Mesendoderm (in vitro differentiated cells): ENCODE results near the gene GYG1.

Source experiments
- DNase-seq: peaks from one replicate; pipeline ENCODE4 v3.0.0; 2013
- H2AK5ac ChIP-seq: 2 replicates; pipeline ENCODE4 v1.6.1; 2013; ENCODE audit warnings: low read length, inconsistent platforms
- H2BK120ac ChIP-seq: 2 replicates; pipeline ENCODE4 v1.6.1; 2013; ENCODE audit warnings: low read depth, mild to moderate bottlenecking, low read length, moderate library complexity, mixed read lengths
- H2BK15ac ChIP-seq: replicated peaks from 2 replicates; pipeline ENCODE4 v1.6.1; 2013; ENCODE audit warnings: low read depth, mild to moderate bottlenecking, moderate library complexity
- H2BK5ac ChIP-seq: 2 replicates; pipeline ENCODE4 v1.6.1; 2013; ENCODE audit warnings: low read length, inconsistent platforms
- H3K18ac ChIP-seq: 2 replicates; pipeline ENCODE4 v1.6.1; 2013; ENCODE audit warnings: mild to moderate bottlenecking, low read length, mixed read lengths
- H3K23ac ChIP-seq: one replicate; pipeline ENCODE4 v1.6.1; 2013; ENCODE audit warnings: low read length
- H3K27ac ChIP-seq: 2 replicates; pipeline ENCODE4 v1.5.1; 2013; ENCODE audit warnings: low read depth, mild to moderate bottlenecking, inconsistent platforms, low read length, moderate library complexity
- H3K27me3 ChIP-seq: 2 replicates; pipeline ENCODE4 v1.6.1; 2013; ENCODE audit warnings: low read length, control low read depth, mild to moderate bottlenecking, inconsistent platforms; ENCODE audit not compliant: insufficient read depth, poor library complexity
- H3K36me3 ChIP-seq: 2 replicates; pipeline ENCODE4 v1.6.1; 2013; ENCODE audit warnings: low read length, inconsistent platforms; ENCODE audit not compliant: control insufficient read depth, insufficient read depth
- H3K4ac ChIP-seq: one replicate; pipeline ENCODE4 v1.6.1; 2013; ENCODE audit warnings: low read depth, mild to moderate bottlenecking, low read length, moderate library complexity
- H3K4me1 ChIP-seq: 2 replicates; pipeline ENCODE4 v1.6.1; 2013; ENCODE audit warnings: low read depth, low read length, inconsistent platforms; ENCODE audit not compliant: control insufficient read depth
- H3K4me2 ChIP-seq: 2 replicates; pipeline ENCODE4 v1.6.1; 2013; ENCODE audit warnings: low read length
- H3K4me3 ChIP-seq: 2 replicates; pipeline ENCODE4 v1.5.1; 2013; ENCODE audit warnings: mild to moderate bottlenecking, low read length
- H3K56ac ChIP-seq: one replicate; pipeline ENCODE4 v1.6.1; 2013; ENCODE audit warnings: low read length
- H3K79me1 ChIP-seq: 2 replicates; pipeline ENCODE4 v1.6.1; 2013; ENCODE audit warnings: low read length, inconsistent platforms
- H3K79me2 ChIP-seq: 2 replicates; pipeline ENCODE4 v1.6.1; 2013; ENCODE audit warnings: mild to moderate bottlenecking, low read length; ENCODE audit not compliant: control insufficient read depth, insufficient read depth
- H3K9ac ChIP-seq: 2 replicates; pipeline ENCODE4 v1.6.1; 2013; ENCODE audit warnings: low read length, inconsistent platforms
- H4K5ac ChIP-seq: one replicate; pipeline ENCODE4 v1.6.1; 2013; ENCODE audit warnings: low read length
- H4K8ac ChIP-seq: one replicate; pipeline ENCODE4 v1.6.1; 2013; ENCODE audit warnings: low read depth, mild to moderate bottlenecking, control low read depth, low read length, moderate library complexity
- WGBS: extraction: QIAGEN DNeasy Blood & Tissue Kit; methylation state at CpG from one replicate; pipeline ENCODE4 v1.1.7; 2013; ENCODE audit warnings: low lambda C conversion rate, missing lambda C conversion rate; ENCODE audit not compliant: insufficient coverage; ENCODE audit errors: extremely low coverage; 5-methylcytosine and 5-hydroxymethylcytosine counted together

Gene GYG1

DNA sequence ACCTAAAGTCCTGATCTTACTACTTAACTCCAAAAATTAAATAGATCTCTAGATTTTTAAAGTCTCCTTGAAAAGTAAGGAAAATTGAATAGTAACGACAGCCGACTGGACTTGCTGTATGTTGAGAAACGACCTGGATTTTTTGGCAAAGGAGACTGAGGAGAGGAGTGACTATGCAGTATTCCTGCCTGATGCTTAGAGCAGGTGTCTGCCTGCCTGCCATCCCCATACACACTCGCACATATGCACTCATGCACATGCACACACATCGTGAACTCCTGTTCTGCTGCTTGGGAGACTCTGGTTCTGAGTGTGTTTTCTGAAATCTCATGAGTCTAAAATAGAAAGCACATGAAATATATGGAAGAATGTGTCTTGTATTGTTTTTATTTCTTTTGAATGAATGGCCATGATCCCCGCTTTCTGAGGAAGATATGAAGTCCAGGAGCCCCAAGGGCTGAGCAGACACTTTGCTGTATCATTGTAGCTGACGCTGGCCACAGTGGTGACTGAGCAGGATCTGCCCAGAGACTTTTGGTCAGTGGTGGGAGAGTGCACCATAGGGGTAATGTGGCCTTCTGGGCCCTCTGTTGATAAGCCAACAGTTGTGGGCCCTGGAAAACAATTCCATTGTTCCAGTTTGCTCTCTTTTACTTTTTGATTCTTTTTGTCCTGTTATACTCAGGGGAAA lies 16.4 kb downstream of the GYG1 start:
- no peak overlapping the region for H3K23ac ChIP-seq
- H2BK120ac ChIP-seq, result no peak overlapping the region
- H3K9ac ChIP-seq, result no peak overlapping the region
- H3K4me1 ChIP-seq, result peaks cover 6% of the 10 kb centered on the region
- no peak overlapping the region for H3K4ac ChIP-seq
- no peak overlapping the region for H3K4me2 ChIP-seq
- H2AK5ac ChIP-seq, result no peak overlapping the region
- no CpG with 5 or more reads among the region's 7 CpGs for WGBS
- no peak for DNase-seq
- no peaks in the 10 kb centered on the region for H3K79me1 ChIP-seq
- no peak overlapping the region for H2BK15ac ChIP-seq
- H2BK5ac ChIP-seq, result no peak overlapping the region
- H3K56ac ChIP-seq, result no peak overlapping the region
- H3K79me2 ChIP-seq, result no peaks in the 10 kb centered on the region
- no peak overlapping the region for H4K5ac ChIP-seq
- H3K4me3 ChIP-seq, result no peak overlapping the region
- H3K27ac ChIP-seq, result no peak overlapping the region
- peaks cover 3% of the 10 kb centered on the region for H3K36me3 ChIP-seq
- no peak overlapping the region for H4K8ac ChIP-seq
- no peak overlapping the region for H3K18ac ChIP-seq
- H3K27me3 ChIP-seq, result no peaks in the 10 kb centered on the region

DNA sequence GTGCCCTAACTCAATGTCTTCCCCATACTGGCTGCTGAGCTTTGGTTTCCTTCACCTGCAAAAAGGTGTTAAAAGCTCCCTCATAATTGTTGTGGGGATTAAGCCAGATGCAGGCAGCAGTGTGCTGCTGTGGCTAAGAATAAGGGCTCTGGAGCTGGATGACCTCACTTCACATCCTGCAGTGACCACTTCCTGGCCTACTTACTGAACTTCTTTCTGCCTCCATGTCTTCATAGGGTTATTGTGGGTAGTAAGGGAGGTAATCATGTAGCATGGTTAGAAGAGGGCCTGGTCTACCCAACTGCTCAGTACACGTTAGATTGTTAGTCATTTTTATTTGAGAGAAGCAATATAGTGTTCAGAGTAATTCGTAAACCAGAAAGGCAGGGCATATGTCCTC lies 18.4 kb downstream of the GYG1 start:
- no peak overlapping the region for H4K8ac ChIP-seq
- DNase-seq, result no peak
- no peak overlapping the region for H2AK5ac ChIP-seq
- H3K27me3 ChIP-seq, result no peaks in the 10 kb centered on the region
- no peaks in the 10 kb centered on the region for H3K4me1 ChIP-seq
- H3K9ac ChIP-seq, result no peak overlapping the region
- H4K5ac ChIP-seq, result no peak overlapping the region
- H3K4ac ChIP-seq, result no peak overlapping the region
- no peak overlapping the region for H3K4me3 ChIP-seq
- no peak overlapping the region for H2BK5ac ChIP-seq
- no peak overlapping the region for H3K56ac ChIP-seq
- no peaks in the 10 kb centered on the region for H3K79me1 ChIP-seq
- H3K23ac ChIP-seq, result no peak overlapping the region
- no peak overlapping the region for H3K4me2 ChIP-seq
- H2BK15ac ChIP-seq, result no peak overlapping the region
- H3K79me2 ChIP-seq, result no peaks in the 10 kb centered on the region
- no peak overlapping the region for H3K27ac ChIP-seq
- WGBS, result no CpG with 5 or more reads among the region's 2 CpGs
- H2BK120ac ChIP-seq, result no peak overlapping the region
- no peak overlapping the region for H3K18ac ChIP-seq
- peaks cover 3% of the 10 kb centered on the region for H3K36me3 ChIP-seq

DNA sequence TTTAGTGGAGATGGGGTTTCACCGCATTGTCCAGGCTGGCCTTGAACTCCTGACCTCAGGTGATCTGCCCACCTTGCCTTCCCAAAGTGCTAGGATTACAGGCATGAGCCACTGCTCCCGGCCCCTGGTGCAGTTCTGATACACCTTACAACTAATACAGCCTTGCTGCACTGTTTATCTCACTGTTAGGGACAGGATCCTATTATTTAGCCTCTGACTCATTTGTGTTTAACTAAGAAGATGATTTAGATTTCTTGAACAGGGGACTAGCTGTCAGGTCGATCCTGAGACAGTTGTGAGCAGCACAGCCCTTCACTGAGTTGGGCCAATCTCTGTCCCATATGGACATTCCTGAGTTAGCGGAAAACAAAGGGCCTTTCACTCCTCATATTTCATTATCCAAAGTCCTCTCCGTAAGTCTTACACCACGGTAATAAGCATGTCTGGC lies 19.2 kb downstream of the GYG1 start:
- Histone ChIP-seq H3K4me2 (no peak overlapping the region), H3K18ac (no peak overlapping the region), H4K8ac (no peak overlapping the region), H4K5ac (no peak overlapping the region), H3K4me1 (no peaks in the 10 kb centered on the region), H2BK5ac (no peak overlapping the region), H2AK5ac (no peak overlapping the region), H3K27ac (no peak overlapping the region), H3K56ac (no peak overlapping the region), H3K4ac (no peak overlapping the region), H3K23ac (no peak overlapping the region), H3K4me3 (no peak overlapping the region), H3K79me2 (no peaks in the 10 kb centered on the region), H3K9ac (no peak overlapping the region), H2BK15ac (no peak overlapping the region), H3K36me3 (peaks cover 3% of the 10 kb centered on the region), H2BK120ac (no peak overlapping the region), H3K79me1 (no peaks in the 10 kb centered on the region), H3K27me3 (no peaks in the 10 kb centered on the region)
- WGBS, result no CpG with 5 or more reads among the region's 6 CpGs
- DNase-seq, result no peak

DNA sequence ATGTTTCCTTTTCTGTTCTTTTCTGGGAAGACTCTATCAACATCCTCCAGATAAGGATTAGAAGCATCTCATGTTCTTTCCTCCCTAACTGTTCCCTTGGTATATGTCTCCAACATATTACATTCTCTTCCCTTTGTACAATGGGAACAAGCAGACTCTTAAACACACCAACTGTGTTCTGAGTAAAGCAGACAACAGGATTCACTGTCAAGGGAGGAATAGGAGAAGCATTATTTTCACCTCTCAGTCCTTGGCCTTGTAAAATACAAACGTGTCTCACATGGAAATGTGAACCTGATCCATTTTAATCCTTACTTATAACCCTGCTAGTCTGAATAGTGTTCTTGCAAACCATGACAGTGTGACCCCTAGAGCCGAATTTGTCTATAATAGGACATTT lies 19.6 kb downstream of the GYG1 start:
- Histone ChIP-seq H3K79me1 (no peaks in the 10 kb centered on the region), H3K27ac (no peak overlapping the region), H3K4me2 (no peak overlapping the region), H4K5ac (no peak overlapping the region), H2AK5ac (no peak overlapping the region), H3K4me1 (no peaks in the 10 kb centered on the region), H2BK15ac (no peak overlapping the region), H3K4ac (no peak overlapping the region), H3K4me3 (no peak overlapping the region), H4K8ac (no peak overlapping the region), H3K27me3 (no peaks in the 10 kb centered on the region), H3K36me3 (peaks cover 3% of the 10 kb centered on the region), H3K23ac (no peak overlapping the region), H3K79me2 (no peaks in the 10 kb centered on the region), H2BK120ac (no peak overlapping the region), H3K56ac (no peak overlapping the region), H3K18ac (no peak overlapping the region), H2BK5ac (no peak overlapping the region), H3K9ac (no peak overlapping the region)
- DNase-seq, result no peak
- no CpG with 5 or more reads among the region's 2 CpGs for WGBS

DNA sequence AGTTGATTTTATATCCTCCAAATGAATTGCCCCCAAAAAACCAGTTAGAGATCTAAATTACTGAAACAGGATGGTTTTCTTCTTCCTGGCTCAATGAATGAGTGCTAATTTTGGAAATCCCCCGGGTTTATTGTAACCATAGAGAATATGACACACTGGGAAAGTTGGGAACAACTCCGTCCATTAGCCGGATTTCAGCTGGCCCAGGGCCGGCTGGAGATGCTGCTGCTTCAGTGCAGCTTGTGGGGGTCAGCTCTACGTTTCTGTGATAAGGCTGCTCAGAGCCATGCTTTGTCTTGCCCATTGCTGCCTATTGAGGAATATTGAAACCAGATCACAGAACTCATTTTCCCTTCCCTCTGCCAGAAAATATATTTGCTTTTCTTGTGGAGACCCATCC lies 20.3 kb downstream of the GYG1 start:
- WGBS, result no CpG with 5 or more reads among the region's 5 CpGs

DNA sequence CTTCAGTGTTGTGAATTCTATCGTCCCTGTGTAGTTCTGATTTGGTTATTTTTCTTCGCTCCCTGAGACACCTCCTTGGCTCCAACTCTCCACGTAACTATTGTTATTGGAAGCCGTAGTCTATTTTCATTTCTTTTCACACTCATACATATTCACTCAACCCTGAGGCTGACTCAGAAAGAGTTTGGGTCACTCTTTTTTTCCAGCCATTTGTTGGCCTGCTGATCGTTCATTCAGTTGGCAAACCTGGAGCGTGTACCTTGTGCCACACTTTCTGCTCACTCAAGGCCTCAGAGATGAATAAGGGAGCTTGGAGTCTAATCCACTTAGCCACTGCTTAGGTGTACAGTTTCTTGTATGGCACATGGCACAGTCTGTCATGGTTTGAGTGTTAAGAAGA lies 22.4 kb downstream of the GYG1 start:
- H3K36me3 ChIP-seq, result peaks cover 3% of the 10 kb centered on the region
- no peak overlapping the region for H2BK5ac ChIP-seq
- no peak for DNase-seq
- no peak overlapping the region for H3K4me3 ChIP-seq
- H2BK120ac ChIP-seq, result no peak overlapping the region
- H3K27me3 ChIP-seq, result no peaks in the 10 kb centered on the region
- no peak overlapping the region for H3K4me2 ChIP-seq
- no peaks in the 10 kb centered on the region for H3K79me1 ChIP-seq
- H3K9ac ChIP-seq, result no peak overlapping the region
- no peaks in the 10 kb centered on the region for H3K4me1 ChIP-seq
- no peak overlapping the region for H3K4ac ChIP-seq
- H2AK5ac ChIP-seq, result no peak overlapping the region
- H3K27ac ChIP-seq, result no peak overlapping the region
- no peak overlapping the region for H4K8ac ChIP-seq
- H3K23ac ChIP-seq, result no peak overlapping the region
- no peak overlapping the region for H4K5ac ChIP-seq
- no peaks in the 10 kb centered on the region for H3K79me2 ChIP-seq
- H2BK15ac ChIP-seq, result no peak overlapping the region
- no CpG with 5 or more reads among the region's 6 CpGs for WGBS
- no peak overlapping the region for H3K56ac ChIP-seq
- H3K18ac ChIP-seq, result no peak overlapping the region

More for the DNA sequence above, 20.3 kb downstream of the GYG1 start:
- H3K79me1 ChIP-seq, result no peaks in the 10 kb centered on the region
- no peaks in the 10 kb centered on the region for H3K79me2 ChIP-seq
- no peak overlapping the region for H2BK120ac ChIP-seq
- no peak overlapping the region for H2AK5ac ChIP-seq
- no peaks in the 10 kb centered on the region for H3K27me3 ChIP-seq
- no peak overlapping the region for H4K5ac ChIP-seq
- no peak overlapping the region for H2BK5ac ChIP-seq
- no peak overlapping the region for H3K4ac ChIP-seq
- no peaks in the 10 kb centered on the region for H3K4me1 ChIP-seq
- no peak overlapping the region for H3K18ac ChIP-seq
- no peak overlapping the region for H2BK15ac ChIP-seq
- no peak overlapping the region for H3K23ac ChIP-seq
- no peak overlapping the region for H3K27ac ChIP-seq
- no peak overlapping the region for H3K4me3 ChIP-seq
- no peak overlapping the region for H3K4me2 ChIP-seq
- no peak overlapping the region for H4K8ac ChIP-seq
- peaks cover 3% of the 10 kb centered on the region for H3K36me3 ChIP-seq
- H3K9ac ChIP-seq, result no peak overlapping the region
- no peak for DNase-seq
- no peak overlapping the region for H3K56ac ChIP-seq
